NCI-H226 (cell line): ENCODE data around the gene ATCAY.

Experiments
- DNase-seq: peaks from one replicate; pipeline ENCODE4 v3.0.0-alpha.2; 2015

The ATCAY gene

GRCh38 chr19:3880471-3881271 lies at the start of gene ATCAY:
ATCAY (plus strand) TSS chr19:3880685; CDS start chr19:3885768, 5,083 bp downstream.
- no peak for DNase-seq

GRCh38 chr19:3831601-3832000 lies 48.9 kb upstream of the ATCAY start:
- DNase-seq, result no peak

GRCh38 chr19:3832001-3832400 lies 48.5 kb upstream of the ATCAY start:
- no peak for DNase-seq

GRCh38 chr19:3833578-3834348 lies 46.7 kb upstream of the ATCAY start:
- no peak for DNase-seq

- no peak for DNase-seq
These were observed 46.0 kb upstream of the ATCAY start for GRCh38 chr19:3834349-3835054.

GRCh38 chr19:3835055-3835435 lies 45.4 kb upstream of the ATCAY start:
- DNase-seq, result no peak

GRCh38 chr19:3836887-3837286 lies 43.6 kb upstream of the ATCAY start:
- no peak for DNase-seq

GRCh38 chr19:3837332-3837731 lies 43.2 kb upstream of the ATCAY start:
- no peak for DNase-seq

GRCh38 chr19:3837922-3838321 lies 42.6 kb upstream of the ATCAY start:
- DNase-seq, result no peak

- no peak for DNase-seq
These were observed 41.8 kb upstream of the ATCAY start for GRCh38 chr19:3838661-3839060.

GRCh38 chr19:3839941-3840340 lies 40.5 kb upstream of the ATCAY start:
- DNase-seq, result no peak

GRCh38 chr19:3840804-3841203 lies 39.7 kb upstream of the ATCAY start:
- no peak for DNase-seq

- DNase-seq, result no peak
These were observed 37.5 kb upstream of the ATCAY start for GRCh38 chr19:3842948-3843347.

GRCh38 chr19:3844596-3844995 lies 35.9 kb upstream of the ATCAY start:
- peak; percentile 61 for DNase-seq

- peak; percentile 39 for DNase-seq
These were observed 31.4 kb upstream of the ATCAY start for GRCh38 chr19:3849092-3849491.

GRCh38 chr19:3849787-3850186 lies 30.7 kb upstream of the ATCAY start:
- no peak for DNase-seq

- no peak for DNase-seq
These were observed 30.0 kb upstream of the ATCAY start for GRCh38 chr19:3850320-3850972.

GRCh38 chr19:3851254-3852176 lies 29.0 kb upstream of the ATCAY start:
- DNase-seq, result no peak

GRCh38 chr19:3852177-3852511 lies 28.3 kb upstream of the ATCAY start:
- no peak for DNase-seq

GRCh38 chr19:3852614-3853254 lies 27.8 kb upstream of the ATCAY start:
- DNase-seq, result peak; percentile 97

- DNase-seq, result no peak
These were observed 25.2 kb upstream of the ATCAY start for GRCh38 chr19:3855320-3855719.
